KBM-7 (cell line): ENCODE data around the gene SF3A1.

Source experiments
- DNase-seq: peaks from one replicate; pipeline ENCODE4 v3.0.0-alpha.2; 2015
- in situ Hi-C: fragments of 300-500 bp; cut with MboI; formaldehyde crosslinking; loops from 2 replicates; pipeline ENCODE4 v1.14.3; 2020; ENCODE audit warnings: low sequenced_read_pairs, low pct_unique_long_range_greater_than_20kb, mixed read lengths

Gene SF3A1

GRCh38 chr22:30312053-30312452, 44.6 kb downstream of the SF3A1 start:
- no peak for DNase-seq
- in situ Hi-C loops = no loop called here

GRCh38 chr22:30310881-30311771, 45.6 kb downstream of the SF3A1 start:
- no peak for DNase-seq
- in situ Hi-C loops = no loop called here

GRCh38 chr22:30309951-30310741, 46.5 kb downstream of the SF3A1 start:
- in situ Hi-C loops = no loop called here
- DNase-seq = peak; percentile 42

GRCh38 chr22:30308518-30309230, 48.0 kb downstream of the SF3A1 start:
- no peak for DNase-seq
- in situ Hi-C loops = no loop called here

- in situ Hi-C loops = no loop called here
- DNase-seq = no peak
These were observed 48.6 kb downstream of the SF3A1 start for GRCh38 chr22:30308093-30308492.

GRCh38 chr22:30307041-30307574, 49.6 kb downstream of the SF3A1 start:
- in situ Hi-C loops = no loop called here
- no peak for DNase-seq

- in situ Hi-C loops = no loop called here
- DNase-seq = no peak
These were observed 50.1 kb downstream of the SF3A1 start for GRCh38 chr22:30306627-30307011.

- DNase-seq = peak; percentile 80
- in situ Hi-C loops = no loop called here
These were observed 50.6 kb downstream of the SF3A1 start for GRCh38 chr22:30305906-30306626.

- in situ Hi-C loops = no loop called here
- peak; percentile 84 for DNase-seq
These were observed 51.2 kb downstream of the SF3A1 start for GRCh38 chr22:30305519-30305905.

GRCh38 chr22:30304495-30305244, 52.0 kb downstream of the SF3A1 start:
- in situ Hi-C loops = no loop called here
- no peak for DNase-seq

GRCh38 chr22:30302810-30303138, 53.9 kb downstream of the SF3A1 start:
- no peak for DNase-seq
- in situ Hi-C loops = no loop called here

GRCh38 chr22:30301995-30302809, 54.5 kb downstream of the SF3A1 start:
- in situ Hi-C loops = no loop called here

GRCh38 chr22:30299322-30299721, 57.4 kb downstream of the SF3A1 start:
- in situ Hi-C loops = no loop called here
- DNase-seq = no peak

More at GRCh38 chr22:30301995-30302809, 54.5 kb downstream of the SF3A1 start:
- DNase-seq = peak; percentile 83

GRCh38 chr22:30297991-30298701, 58.5 kb downstream of the SF3A1 start:
- DNase-seq = no peak
- in situ Hi-C loops = no loop called here

- in situ Hi-C loops = no loop called here
- no peak for DNase-seq
These were observed 59.3 kb downstream of the SF3A1 start for GRCh38 chr22:30297276-30297990.

GRCh38 chr22:30296833-30297232, 59.9 kb downstream of the SF3A1 start:
- in situ Hi-C loops = no loop called here
- DNase-seq = no peak
